GM18526 (cell line): Measurements from ENCODE around the gene COL4A1.

Experiments used
- POLR2A ChIP-seq: IDR thresholded peaks from 3 replicates; pipeline ENCODE4 v1.6.1; 2011; ENCODE audit not compliant: insufficient read length; ENCODE audit errors: extremely low read depth

The COL4A1 gene

GRCh38 chr13:110345266-110345665, 38.3 kb upstream of the COL4A1 start:
- no peak for TF ChIP-seq POLR2A

- no peak for TF ChIP-seq POLR2A
Observed at GRCh38 chr13:110344320-110344719, 37.4 kb upstream of the COL4A1 start.

- no peak for TF ChIP-seq POLR2A
Observed at GRCh38 chr13:110343241-110343865, 36.4 kb upstream of the COL4A1 start.

GRCh38 chr13:110342474-110342873, 35.5 kb upstream of the COL4A1 start:
- TF ChIP-seq POLR2A: no peak

GRCh38 chr13:110341445-110342244, 34.7 kb upstream of the COL4A1 start:
- no peak for TF ChIP-seq POLR2A

- TF ChIP-seq POLR2A: no peak
Observed at GRCh38 chr13:110340812-110341444, 34.0 kb upstream of the COL4A1 start.

- TF ChIP-seq POLR2A: no peak
Observed at GRCh38 chr13:110339975-110340550, 33.1 kb upstream of the COL4A1 start.

- TF ChIP-seq POLR2A: no peak
Observed at GRCh38 chr13:110339263-110339662, 32.3 kb upstream of the COL4A1 start.

GRCh38 chr13:110338441-110339101, 31.6 kb upstream of the COL4A1 start:
- no peak for TF ChIP-seq POLR2A

- no peak for TF ChIP-seq POLR2A
Observed at GRCh38 chr13:110337247-110337646, 30.3 kb upstream of the COL4A1 start.

GRCh38 chr13:110336681-110337080, 29.7 kb upstream of the COL4A1 start:
- no peak for TF ChIP-seq POLR2A

GRCh38 chr13:110336108-110336507, 29.2 kb upstream of the COL4A1 start:
- no peak for TF ChIP-seq POLR2A

- no peak for TF ChIP-seq POLR2A
Observed at GRCh38 chr13:110334841-110335490, 28.0 kb upstream of the COL4A1 start.

GRCh38 chr13:110334256-110334655, 27.3 kb upstream of the COL4A1 start:
- no peak for TF ChIP-seq POLR2A

GRCh38 chr13:110333837-110334236, 26.9 kb upstream of the COL4A1 start:
- TF ChIP-seq POLR2A: no peak

GRCh38 chr13:110332750-110333149, 25.8 kb upstream of the COL4A1 start:
- TF ChIP-seq POLR2A: no peak
